ENCODE data around the gene MEX3D.

MEX3D gene

DNA sequence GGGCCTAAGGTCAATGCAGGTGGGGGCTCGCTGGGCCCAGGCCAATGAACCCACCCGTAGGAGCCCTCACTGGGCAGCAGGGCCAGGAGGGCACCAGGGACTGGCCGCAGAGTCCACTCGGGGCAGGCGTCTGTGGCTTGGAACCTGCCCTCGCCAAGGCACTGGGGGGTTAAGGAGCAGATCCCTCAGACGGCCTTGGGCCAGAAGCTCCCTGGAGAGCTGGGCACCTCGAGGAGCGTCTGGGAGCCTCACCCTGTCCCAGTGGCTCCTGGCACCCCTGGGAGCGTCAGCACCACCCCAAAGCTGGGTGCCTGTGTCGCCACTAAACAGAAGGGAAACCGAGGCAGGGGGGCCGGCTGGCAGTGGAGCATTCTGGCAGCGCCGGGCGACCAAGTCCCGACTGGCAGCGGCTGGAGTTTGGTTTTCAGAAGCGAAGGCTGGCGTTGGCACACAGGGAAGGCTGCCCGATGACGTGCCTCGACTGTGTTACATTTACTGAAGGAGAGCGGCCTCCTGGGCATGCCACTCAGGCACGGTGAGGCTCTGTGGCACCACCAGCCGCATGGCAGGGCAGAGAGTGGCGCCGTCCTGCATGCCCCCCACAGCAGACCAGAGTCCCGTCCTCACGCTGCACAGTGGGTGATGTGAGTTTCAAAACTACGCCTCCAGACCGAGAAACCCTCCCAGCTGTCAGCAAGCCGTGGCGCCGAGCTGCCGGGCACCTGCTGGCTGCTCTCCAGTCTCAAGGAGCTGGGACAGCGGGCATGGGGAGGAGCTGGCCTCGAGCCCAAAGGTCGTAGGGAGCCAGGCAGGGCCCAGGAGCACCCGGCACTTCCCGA lies 9.2 kb upstream of the MEX3D start:
- TF ChIP-seq ZNF274 (IDR thresholded peaks at IDR 0.05; ENCODE audit: low read depth, low read length) (no peak), YY1 (IDR thresholded peaks at IDR 0.05; ENCODE audit: insufficient read depth, insufficient read length) (no peak), SUZ12 (IDR thresholded peaks at IDR 0.05; ENCODE audit: extremely low read depth, insufficient read depth, insufficient read length) (no peak)
- Histone ChIP-seq H3K36me3 (ENCODE audit: insufficient read depth, insufficient read length, low read length) (peaks cover 74% of the 10 kb centered on the region), H3K9ac (ENCODE audit: insufficient read length, low read depth) (no peak overlapping the region), H3K4me1 (ENCODE audit: insufficient read depth, insufficient read length) (peaks cover 5% of the 10 kb centered on the region), H3K27me3 (ENCODE audit: insufficient read depth, insufficient read length) (no peaks in the 10 kb centered on the region), H3K9me3 (ENCODE audit: insufficient read depth, low read length) (no peaks in the 10 kb centered on the region), H3K4me3 (ENCODE audit: insufficient read length, low read depth) (no peak overlapping the region)
- no peak for DNase-seq (ENCODE audit: low read depth, low spot score)

DNA sequence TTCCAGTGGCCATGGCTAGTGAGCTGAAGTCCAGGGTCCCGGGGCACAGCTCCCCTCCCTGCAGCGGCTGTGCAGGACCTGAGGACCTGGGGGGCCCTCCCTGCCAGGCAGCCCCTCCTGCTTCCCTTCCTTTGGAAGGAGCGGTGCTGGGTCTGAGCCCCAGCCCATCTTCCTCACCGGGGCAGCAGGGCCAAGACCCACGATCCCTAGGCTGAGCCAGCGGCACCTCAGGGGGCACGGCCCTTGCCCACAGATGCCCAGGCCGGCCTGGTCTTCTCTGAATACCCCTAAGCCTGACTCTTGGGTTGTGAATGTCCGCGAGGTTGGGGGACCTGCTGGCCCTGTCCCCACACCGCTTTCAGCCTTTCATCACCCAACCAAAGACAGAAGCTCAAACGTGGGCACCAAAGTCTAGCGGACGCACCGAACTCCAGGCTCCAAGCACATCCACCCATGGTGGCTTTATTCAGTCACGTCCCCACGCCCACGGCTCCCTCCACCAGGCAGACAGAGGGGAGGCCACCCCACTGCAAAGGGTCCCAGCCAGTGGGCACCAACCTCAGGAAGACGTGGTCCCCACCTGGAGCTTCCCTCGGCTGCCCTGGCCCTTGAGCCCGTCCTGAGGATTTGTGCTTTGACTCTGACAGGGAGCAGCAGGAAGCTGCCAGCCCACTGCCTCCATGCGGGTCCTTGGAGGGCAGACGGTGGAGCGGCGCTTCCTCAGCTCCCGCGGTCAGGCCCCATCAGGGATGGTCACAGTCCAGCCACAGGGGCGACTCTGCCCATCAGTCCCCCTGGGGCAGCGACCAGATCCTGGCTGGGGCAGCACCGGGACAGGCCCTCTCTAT lies 8.3 kb upstream of the MEX3D start:
- peaks cover 4% of the 10 kb centered on the region for H3K4me1 ChIP-seq (ENCODE audit: insufficient read depth, insufficient read length)
- DNase-seq (ENCODE audit: low read depth, low spot score) = no peak
- TF ChIP-seq ZNF274 (IDR thresholded peaks at IDR 0.05; ENCODE audit: low read depth, low read length) = no peak
- TF ChIP-seq YY1 (IDR thresholded peaks at IDR 0.05; ENCODE audit: insufficient read depth, insufficient read length) = no peak
- TF ChIP-seq SUZ12 (IDR thresholded peaks at IDR 0.05; ENCODE audit: extremely low read depth, insufficient read depth, insufficient read length) = no peak
- peaks cover 66% of the 10 kb centered on the region for H3K36me3 ChIP-seq (ENCODE audit: insufficient read depth, insufficient read length, low read length)
- no peak overlapping the region for H3K9ac ChIP-seq (ENCODE audit: insufficient read length, low read depth)
- H3K9me3 ChIP-seq (ENCODE audit: insufficient read depth, low read length) = no peaks in the 10 kb centered on the region
- no peak overlapping the region for H3K4me3 ChIP-seq (ENCODE audit: insufficient read length, low read depth)
- no peaks in the 10 kb centered on the region for H3K27me3 ChIP-seq (ENCODE audit: insufficient read depth, insufficient read length)

DNA sequence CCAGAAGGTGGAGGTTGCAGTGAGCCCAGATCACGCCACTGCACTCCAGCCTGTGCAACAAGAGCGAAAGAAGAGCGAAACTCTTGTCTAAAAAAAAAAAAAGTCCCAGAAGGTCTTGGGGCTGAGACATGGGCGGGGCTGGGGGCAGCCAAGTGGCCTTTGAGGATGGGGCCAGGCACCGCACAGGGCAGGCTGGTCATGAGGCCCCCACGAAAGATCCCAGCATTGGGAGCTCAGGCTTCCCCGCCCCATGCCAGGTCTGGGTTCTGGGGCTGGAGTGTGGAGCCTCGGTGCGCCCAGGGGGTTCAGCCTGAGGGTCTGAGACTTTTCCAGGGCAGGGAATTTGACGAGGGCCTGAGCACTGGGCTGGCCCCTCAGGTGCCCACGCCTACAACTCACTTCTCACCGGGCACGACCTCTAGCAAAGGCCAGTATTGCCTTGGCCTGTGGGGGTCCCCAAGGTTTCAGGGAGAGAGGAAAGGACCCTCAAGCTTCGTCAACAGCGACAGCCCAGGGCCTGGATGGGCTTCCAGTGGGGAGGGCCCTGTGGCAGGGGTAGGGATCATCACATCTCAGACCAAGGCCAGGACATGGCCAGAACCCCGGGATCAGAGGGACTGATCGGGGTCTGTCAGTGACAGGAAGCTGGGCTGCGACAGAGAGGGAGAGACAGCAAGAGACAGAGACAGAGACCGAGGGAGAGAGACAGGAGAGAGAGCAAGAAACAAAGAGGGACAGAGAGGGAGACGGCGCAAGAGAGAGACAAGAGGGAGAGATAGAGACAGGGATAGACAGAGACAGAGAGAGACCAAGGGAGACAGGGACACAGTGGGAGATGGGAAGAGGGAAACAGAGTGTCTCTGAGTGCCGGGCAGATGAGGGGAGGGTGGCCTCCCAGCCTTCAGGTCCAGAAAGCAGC lies 7.5 kb upstream of the MEX3D start:
- no peaks in the 10 kb centered on the region for H3K27me3 ChIP-seq (ENCODE audit: insufficient read depth, insufficient read length)
- H3K9me3 ChIP-seq (ENCODE audit: insufficient read depth, low read length) = no peaks in the 10 kb centered on the region
- no peak for DNase-seq (ENCODE audit: low read depth, low spot score)
- peaks cover 3% of the 10 kb centered on the region for H3K4me1 ChIP-seq (ENCODE audit: insufficient read depth, insufficient read length)
- TF ChIP-seq SUZ12 (IDR thresholded peaks at IDR 0.05; ENCODE audit: extremely low read depth, insufficient read depth, insufficient read length) (no peak), YY1 (IDR thresholded peaks at IDR 0.05; ENCODE audit: insufficient read depth, insufficient read length) (no peak), ZNF274 (IDR thresholded peaks at IDR 0.05; ENCODE audit: low read depth, low read length) (no peak)
- no peak overlapping the region for H3K9ac ChIP-seq (ENCODE audit: insufficient read length, low read depth)
- H3K4me3 ChIP-seq (ENCODE audit: insufficient read length, low read depth) = no peak overlapping the region
- peaks cover 57% of the 10 kb centered on the region for H3K36me3 ChIP-seq (ENCODE audit: insufficient read depth, insufficient read length, low read length)

DNA sequence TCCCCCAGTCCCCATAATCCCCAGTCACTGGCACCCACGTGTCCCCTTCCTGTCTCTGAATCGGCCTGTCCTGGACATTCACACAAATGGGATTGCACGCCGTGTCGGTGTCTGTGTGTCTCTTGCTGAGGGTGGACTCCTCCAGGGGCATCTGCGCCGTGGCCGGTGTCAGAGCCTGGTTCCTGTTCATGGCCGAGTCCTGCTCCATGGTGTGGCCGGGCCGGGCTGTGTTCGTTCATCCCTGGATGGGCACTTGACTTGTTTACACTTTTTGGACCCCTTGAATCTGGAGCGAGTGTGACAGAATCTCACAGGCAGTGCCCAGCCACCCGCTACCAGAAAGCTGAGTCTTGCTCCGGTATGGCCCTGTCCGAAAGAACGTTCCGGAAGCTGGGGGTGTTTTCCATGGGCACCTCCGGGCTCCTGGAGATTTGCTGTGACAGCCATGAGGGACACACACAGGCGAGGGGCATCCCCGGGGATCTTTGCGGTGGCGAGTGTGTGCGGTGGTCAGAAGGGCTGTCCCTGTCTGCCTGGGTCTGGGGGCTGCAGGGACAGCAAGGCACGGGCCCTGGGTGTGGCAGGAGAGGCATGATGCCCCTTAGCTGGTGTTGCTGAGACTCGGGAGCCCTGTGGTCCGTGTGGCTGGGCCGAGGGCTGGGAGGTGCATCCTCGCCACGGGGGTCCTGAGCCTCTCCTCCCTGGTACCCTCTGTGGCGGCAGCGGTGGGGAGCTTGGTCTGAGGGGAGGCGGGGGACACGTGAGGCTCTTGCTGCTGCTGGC lies 6.4 kb upstream of the MEX3D start:
- Histone ChIP-seq H3K9me3 (ENCODE audit: insufficient read depth, low read length) (no peaks in the 10 kb centered on the region), H3K36me3 (ENCODE audit: insufficient read depth, insufficient read length, low read length) (peaks cover 47% of the 10 kb centered on the region), H3K9ac (ENCODE audit: insufficient read length, low read depth) (no peak overlapping the region), H3K4me3 (ENCODE audit: insufficient read length, low read depth) (no peak overlapping the region), H3K27me3 (ENCODE audit: insufficient read depth, insufficient read length) (peaks cover 3% of the 10 kb centered on the region), H3K4me1 (ENCODE audit: insufficient read depth, insufficient read length) (peaks cover 5% of the 10 kb centered on the region)
- no peak for TF ChIP-seq YY1 (IDR thresholded peaks at IDR 0.05; ENCODE audit: insufficient read depth, insufficient read length)
- TF ChIP-seq SUZ12 (IDR thresholded peaks at IDR 0.05; ENCODE audit: extremely low read depth, insufficient read depth, insufficient read length) = no peak
- no peak for TF ChIP-seq ZNF274 (IDR thresholded peaks at IDR 0.05; ENCODE audit: low read depth, low read length)
- DNase-seq (ENCODE audit: low read depth, low spot score) = no peak

DNA sequence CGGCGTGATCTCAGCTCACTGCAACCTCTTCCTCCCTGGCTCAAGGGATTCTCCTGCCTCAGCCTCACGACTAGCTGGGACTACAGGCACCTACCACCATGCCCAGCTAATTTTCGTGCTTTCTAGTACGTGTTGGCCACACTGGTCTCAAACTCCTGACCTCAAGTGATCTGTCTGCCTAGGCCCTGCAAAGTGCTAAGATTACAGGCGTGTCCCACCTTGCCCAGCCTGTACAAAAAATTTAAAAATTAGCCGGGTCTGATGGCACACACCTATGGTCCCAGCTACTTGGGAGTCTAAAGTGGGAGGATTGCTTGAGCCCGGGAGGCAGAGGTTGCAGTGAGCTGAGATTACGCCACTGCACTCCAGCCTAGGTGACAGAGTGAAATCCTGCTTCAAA lies 4.7 kb upstream of the MEX3D start:
- Histone ChIP-seq H3K27me3 (ENCODE audit: insufficient read depth, insufficient read length) (peaks cover 12% of the 10 kb centered on the region), H3K4me1 (ENCODE audit: insufficient read depth, insufficient read length) (peaks cover 11% of the 10 kb centered on the region)
- TF ChIP-seq YY1 (IDR thresholded peaks at IDR 0.05; ENCODE audit: insufficient read depth, insufficient read length) (no peak), SUZ12 (IDR thresholded peaks at IDR 0.05; ENCODE audit: extremely low read depth, insufficient read depth, insufficient read length) (no peak), ZNF274 (IDR thresholded peaks at IDR 0.05; ENCODE audit: low read depth, low read length) (no peak)

DNA sequence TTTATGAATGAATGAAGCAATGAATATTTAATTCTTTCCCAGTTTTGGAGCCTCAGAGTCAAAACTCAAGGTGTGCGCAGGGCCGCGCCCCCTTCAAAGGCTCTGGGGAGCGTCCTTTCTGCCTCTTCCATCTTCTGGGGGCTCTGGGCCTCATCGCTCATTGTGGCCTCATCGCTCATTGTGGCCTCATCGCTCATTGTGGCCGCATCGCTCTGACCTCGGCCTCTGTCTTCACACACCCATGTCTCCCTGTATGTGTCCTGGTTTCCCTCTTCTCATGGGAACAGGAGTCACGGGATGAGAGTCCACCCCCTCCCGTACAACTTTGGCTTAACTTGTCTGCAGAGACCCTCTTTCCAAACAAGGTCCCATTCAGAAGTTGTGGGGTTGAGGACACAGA lies 3.2 kb upstream of the MEX3D start:
- Histone ChIP-seq H3K36me3 (ENCODE audit: insufficient read depth, insufficient read length, low read length) (peaks cover 20% of the 10 kb centered on the region), H3K4me3 (ENCODE audit: insufficient read length, low read depth) (no peak overlapping the region), H3K9ac (ENCODE audit: insufficient read length, low read depth) (no peak overlapping the region), H3K9me3 (ENCODE audit: insufficient read depth, low read length) (peaks cover 7% of the 10 kb centered on the region; the same call in 1 of the 2 replicates), H3K27me3 (ENCODE audit: insufficient read depth, insufficient read length) (peaks cover 12% of the 10 kb centered on the region), H3K4me1 (ENCODE audit: insufficient read depth, insufficient read length) (peaks cover 11% of the 10 kb centered on the region)
- TF ChIP-seq ZNF274 (IDR thresholded peaks at IDR 0.05; ENCODE audit: low read depth, low read length) (no peak), YY1 (IDR thresholded peaks at IDR 0.05; ENCODE audit: insufficient read depth, insufficient read length) (no peak)
- no peak for DNase-seq (ENCODE audit: low read depth, low spot score)

More for the DNA sequence above, 4.7 kb upstream of the MEX3D start:
- Histone ChIP-seq H3K9me3 (ENCODE audit: insufficient read depth, low read length) (peaks cover 7% of the 10 kb centered on the region; the same call in 1 of the 2 replicates), H3K36me3 (ENCODE audit: insufficient read depth, insufficient read length, low read length) (peaks cover 32% of the 10 kb centered on the region), H3K9ac (ENCODE audit: insufficient read length, low read depth) (no peak overlapping the region), H3K4me3 (ENCODE audit: insufficient read length, low read depth) (no peak overlapping the region)
- DNase-seq (ENCODE audit: low read depth, low spot score) = no peak
